Smooth muscle cell (in vitro differentiated cells): Measurements from ENCODE around the gene CCL11. TPM values are rescaled to one million over a fixed set of nuclear protein-coding genes. Genes with fewer than 3 reads are reported as not detected.

ENCODE experiments used
- DNase-seq: peaks from one replicate; lab custom pipeline; 2025; ENCODE audit not compliant: unreplicated experiment; lab: John Stamatoyannopoulos, UW
- H2AFZ ChIP-seq: fragments of 200-600 bp; sonication (generic); 2 replicates; pipeline ENCODE4 v1.6.0; 2016; ENCODE audit warnings: antibody characterized with exemption, low read depth, mild to moderate bottlenecking
- H3F3A ChIP-seq: fragments of 200-600 bp; sonication (generic); 2 replicates; pipeline ENCODE4 v1.6.0; 2017; ENCODE audit warnings: antibody characterized with exemption, low read depth
- H3K27ac ChIP-seq: fragments of 200-600 bp; sonication (generic); 2 replicates; pipeline ENCODE4 v1.5.1; 2016; ENCODE audit warnings: low read depth, mild to moderate bottlenecking
- H3K27me3 ChIP-seq: fragments of 200-600 bp; sonication (generic); 2 replicates; pipeline ENCODE4 v1.6.1; 2016; ENCODE audit warnings: low read depth, mild to moderate bottlenecking
- H3K36me3 ChIP-seq: fragments of 200-600 bp; sonication (generic); 2 replicates; pipeline ENCODE4 v1.5.1; 2016; ENCODE audit warnings: low read depth
- H3K4me1 ChIP-seq: fragments of 200-600 bp; sonication (generic); 2 replicates; pipeline ENCODE4 v1.5.1; 2016; ENCODE audit warnings: low read depth
- H3K4me2 ChIP-seq: fragments of 200-600 bp; sonication (generic); 2 replicates; pipeline ENCODE4 v1.6.0; 2016; ENCODE audit warnings: mild to moderate bottlenecking
- H3K4me3 ChIP-seq: fragments of 200-600 bp; sonication (generic); 2 replicates; pipeline ENCODE4 v1.5.1; 2016; ENCODE audit warnings: mild to moderate bottlenecking
- H3K79me2 ChIP-seq: fragments of 200-600 bp; sonication (generic); 2 replicates; pipeline ENCODE4 v1.6.0; 2016; ENCODE audit warnings: low read depth, mild to moderate bottlenecking
- H3K9ac ChIP-seq: fragments of 200-600 bp; sonication (generic); 2 replicates; pipeline ENCODE4 v1.6.0; 2016; ENCODE audit warnings: low read depth
- H3K9me3 ChIP-seq: fragments of 200-600 bp; sonication (generic); replicated peaks from 2 replicates; pipeline ENCODE4 v1.5.1; 2016; ENCODE audit warnings: low read depth
- H4K20me1 ChIP-seq: fragments of 200-600 bp; sonication (generic); 2 replicates; pipeline ENCODE4 v1.6.0; 2016; ENCODE audit warnings: low read depth
- CTCF ChIP-seq: fragments of 200-600 bp; sonication (generic); IDR thresholded peaks from 2 replicates; pipeline ENCODE4 v1.5.1; 2017; ENCODE audit warnings: borderline replicate concordance, mild to moderate bottlenecking, antibody characterized with exemption; ENCODE audit not compliant: insufficient read depth, poor library complexity, severe bottlenecking
- WGBS: methylation state at CpG from one replicate; pipeline ENCODE4 v1.1.7; 2016; ENCODE audit warnings: low lambda C conversion rate; 5-methylcytosine and 5-hydroxymethylcytosine counted together
- polyA plus RNA-seq: library from polyadenylated mRNA; unstranded; fragments of >200 nt; fragmentation: Nextera tagmentation; extraction: Ambion mirVana; gene quantifications from 2 replicates; pipeline ENCODE4 v1.2.1, GENCODE V29; 2016
- total RNA-seq: library from RNA; depleted of rRNA; stranded (reverse); fragments of >200 nt; gene quantifications from 2 replicates; pipeline ENCODE4 v1.2.3, GENCODE V29; 2014

CCL11 gene
- total and polyA plus RNA-seq, 2 experiments from 2014 or later: not detected

GRCh38 chr17:34260861-34261260 is 24.7 kb upstream of the CCL11 start:
- Histone ChIP-seq H2AFZ (no peak overlapping the region), H3F3A (no peaks in the 10 kb centered on the region), H3K4me3 (no peak overlapping the region), H3K9me3 (no peaks in the 10 kb centered on the region), H3K9ac (no peak overlapping the region), H3K27me3 (no peaks in the 10 kb centered on the region), H3K27ac (no peak overlapping the region), H3K4me2 (no peak overlapping the region), H3K4me1 (no peaks in the 10 kb centered on the region), H4K20me1 (no peaks in the 10 kb centered on the region), H3K79me2 (no peaks in the 10 kb centered on the region), H3K36me3 (no peaks in the 10 kb centered on the region)
- TF ChIP-seq CTCF: no peak
- 44% methylated on average over 4 of the region's 4 CpGs for WGBS
- DNase-seq: no peak

GRCh38 chr17:34261568-34262337 is 23.8 kb upstream of the CCL11 start:
- Histone ChIP-seq H3K4me1 (no peaks in the 10 kb centered on the region), H2AFZ (no peak overlapping the region), H3K27ac (no peak overlapping the region), H4K20me1 (no peaks in the 10 kb centered on the region), H3K4me2 (no peak overlapping the region), H3K9me3 (no peaks in the 10 kb centered on the region), H3F3A (no peaks in the 10 kb centered on the region), H3K36me3 (no peaks in the 10 kb centered on the region), H3K79me2 (no peaks in the 10 kb centered on the region), H3K4me3 (no peak overlapping the region), H3K27me3 (no peaks in the 10 kb centered on the region), H3K9ac (no peak overlapping the region)
- DNase-seq: no peak
- no peak for TF ChIP-seq CTCF
- 92% methylated on average over 5 of the region's 5 CpGs for WGBS

- Histone ChIP-seq H3F3A (no peaks in the 10 kb centered on the region), H2AFZ (no peak overlapping the region), H3K9me3 (no peaks in the 10 kb centered on the region), H3K4me1 (no peaks in the 10 kb centered on the region), H3K4me3 (no peak overlapping the region), H3K4me2 (no peak overlapping the region), H3K36me3 (no peaks in the 10 kb centered on the region), H4K20me1 (no peaks in the 10 kb centered on the region), H3K9ac (no peak overlapping the region), H3K27ac (no peak overlapping the region), H3K79me2 (no peaks in the 10 kb centered on the region), H3K27me3 (no peaks in the 10 kb centered on the region)
- 44% methylated on average over 3 of the region's 3 CpGs for WGBS
- no peak for DNase-seq
- no peak for TF ChIP-seq CTCF
Measured at GRCh38 chr17:34265711-34266110, 19.8 kb upstream of the CCL11 start.

GRCh38 chr17:34269969-34270368 is 15.6 kb upstream of the CCL11 start, which contains the start of gene CCL7:
Gene CCL7 (plus strand): TSS chr17:34270221. CDS start chr17:34270291, 70 bp downstream.
- H3K4me3 ChIP-seq: no peak within 1 kb of the TSS
- no peaks in the 10 kb centered on the region for H3F3A ChIP-seq

More at GRCh38 chr17:34269969-34270368, 15.6 kb upstream of the CCL11 start, which contains the start of gene CCL7:
- H3K27ac ChIP-seq: no peak within 1 kb of the TSS
- DNase-seq: no peak
- H3K27me3 ChIP-seq: no peaks in the 10 kb centered on the region
- TF ChIP-seq CTCF: no peak
- H3K36me3 ChIP-seq: no peaks in the 10 kb centered on the region
- no peak within 1 kb of the TSS for H3K4me2 ChIP-seq
- H3K79me2 ChIP-seq: no peaks in the 10 kb centered on the region
- no peak within 1 kb of the TSS for H2AFZ ChIP-seq
- no peaks in the 10 kb centered on the region for H4K20me1 ChIP-seq
- no peaks in the 10 kb centered on the region for H3K4me1 ChIP-seq
- 18% methylated on average over 1 of the region's 1 CpG for WGBS
- H3K9me3 ChIP-seq: no peaks in the 10 kb centered on the region
- H3K9ac ChIP-seq: no peak within 1 kb of the TSS
